ENCODE data around the gene GREB1L.

DNA sequence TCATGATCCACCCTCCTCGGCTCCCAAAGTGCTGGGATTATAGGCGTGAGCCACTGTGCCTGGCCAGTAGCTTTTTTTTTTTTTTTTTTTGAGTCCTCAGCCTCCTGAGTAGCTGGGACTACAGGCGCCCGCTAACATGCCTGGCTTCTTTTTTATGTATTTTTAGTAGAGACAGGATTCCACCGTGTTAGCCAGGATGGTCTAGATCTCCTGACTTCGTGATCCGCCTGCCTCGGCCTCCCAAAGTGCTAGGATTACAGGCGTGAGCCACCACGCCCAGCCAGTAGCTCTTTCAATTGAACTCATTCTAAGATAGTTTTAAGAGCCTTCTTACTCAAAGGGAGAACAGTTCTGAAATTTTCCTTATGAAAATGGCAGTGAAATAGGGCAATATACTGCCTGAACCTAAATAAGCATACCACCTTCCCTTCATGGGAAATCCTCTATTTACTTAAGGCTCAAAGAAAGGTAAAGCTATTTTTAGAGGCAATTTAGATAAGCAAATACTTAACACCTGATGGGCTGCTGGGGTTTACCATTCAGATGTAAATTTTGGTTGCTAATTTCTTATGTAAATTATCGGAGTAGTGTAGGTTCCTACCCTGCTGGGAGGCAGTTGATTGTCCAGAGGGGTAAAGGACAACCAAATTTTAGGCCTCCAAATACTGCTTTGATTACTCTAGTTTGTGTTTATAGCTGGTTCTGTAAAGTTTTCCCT is 144.7 kb downstream of the GREB1L start:
- TF ChIP-seq CTCF (IDR thresholded peaks at IDR 0.05; ENCODE audit: poor library complexity, severe bottlenecking) (no peak), EP300 (conservative IDR thresholded peaks at IDR 0.05; ENCODE audit: poor library complexity, severe bottlenecking) (no peak)
- TF ChIP-seq, protein P1, sequence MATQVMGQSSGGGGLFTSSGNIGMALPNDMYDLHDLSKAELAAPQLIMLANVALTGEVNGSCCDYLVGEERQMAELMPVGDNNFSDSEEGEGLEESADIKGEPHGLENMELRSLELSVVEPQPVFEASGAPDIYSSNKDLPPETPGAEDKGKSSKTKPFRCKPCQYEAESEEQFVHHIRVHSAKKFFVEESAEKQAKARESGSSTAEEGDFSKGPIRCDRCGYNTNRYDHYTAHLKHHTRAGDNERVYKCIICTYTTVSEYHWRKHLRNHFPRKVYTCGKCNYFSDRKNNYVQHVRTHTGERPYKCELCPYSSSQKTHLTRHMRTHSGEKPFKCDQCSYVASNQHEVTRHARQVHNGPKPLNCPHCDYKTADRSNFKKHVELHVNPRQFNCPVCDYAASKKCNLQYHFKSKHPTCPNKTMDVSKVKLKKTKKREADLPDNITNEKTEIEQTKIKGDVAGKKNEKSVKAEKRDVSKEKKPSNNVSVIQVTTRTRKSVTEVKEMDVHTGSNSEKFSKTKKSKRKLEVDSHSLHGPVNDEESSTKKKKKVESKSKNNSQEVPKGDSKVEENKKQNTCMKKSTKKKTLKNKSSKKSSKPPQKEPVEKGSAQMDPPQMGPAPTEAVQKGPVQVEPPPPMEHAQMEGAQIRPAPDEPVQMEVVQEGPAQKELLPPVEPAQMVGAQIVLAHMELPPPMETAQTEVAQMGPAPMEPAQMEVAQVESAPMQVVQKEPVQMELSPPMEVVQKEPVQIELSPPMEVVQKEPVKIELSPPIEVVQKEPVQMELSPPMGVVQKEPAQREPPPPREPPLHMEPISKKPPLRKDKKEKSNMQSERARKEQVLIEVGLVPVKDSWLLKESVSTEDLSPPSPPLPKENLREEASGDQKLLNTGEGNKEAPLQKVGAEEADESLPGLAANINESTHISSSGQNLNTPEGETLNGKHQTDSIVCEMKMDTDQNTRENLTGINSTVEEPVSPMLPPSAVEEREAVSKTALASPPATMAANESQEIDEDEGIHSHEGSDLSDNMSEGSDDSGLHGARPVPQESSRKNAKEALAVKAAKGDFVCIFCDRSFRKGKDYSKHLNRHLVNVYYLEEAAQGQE (IDR thresholded peaks at IDR 0.05; ENCODE audit: borderline replicate concordance): no peak
